ENCODE results near the gene ERFL. TPM values are rescaled to one million over a fixed set of nuclear protein-coding genes. Genes with fewer than 3 reads are reported as not detected.
"Not testable (repeated sequence)": the region's sequence is repeated elsewhere in the genome, so short reads cannot be mapped to it uniquely, and the experiment has no call there.

ERFL gene
- total and polyA plus RNA-seq, 2 donors (not counting 1 experiment from before 2014, with no cell fraction given), result 2.3 to 5.5 TPM

DNA sequence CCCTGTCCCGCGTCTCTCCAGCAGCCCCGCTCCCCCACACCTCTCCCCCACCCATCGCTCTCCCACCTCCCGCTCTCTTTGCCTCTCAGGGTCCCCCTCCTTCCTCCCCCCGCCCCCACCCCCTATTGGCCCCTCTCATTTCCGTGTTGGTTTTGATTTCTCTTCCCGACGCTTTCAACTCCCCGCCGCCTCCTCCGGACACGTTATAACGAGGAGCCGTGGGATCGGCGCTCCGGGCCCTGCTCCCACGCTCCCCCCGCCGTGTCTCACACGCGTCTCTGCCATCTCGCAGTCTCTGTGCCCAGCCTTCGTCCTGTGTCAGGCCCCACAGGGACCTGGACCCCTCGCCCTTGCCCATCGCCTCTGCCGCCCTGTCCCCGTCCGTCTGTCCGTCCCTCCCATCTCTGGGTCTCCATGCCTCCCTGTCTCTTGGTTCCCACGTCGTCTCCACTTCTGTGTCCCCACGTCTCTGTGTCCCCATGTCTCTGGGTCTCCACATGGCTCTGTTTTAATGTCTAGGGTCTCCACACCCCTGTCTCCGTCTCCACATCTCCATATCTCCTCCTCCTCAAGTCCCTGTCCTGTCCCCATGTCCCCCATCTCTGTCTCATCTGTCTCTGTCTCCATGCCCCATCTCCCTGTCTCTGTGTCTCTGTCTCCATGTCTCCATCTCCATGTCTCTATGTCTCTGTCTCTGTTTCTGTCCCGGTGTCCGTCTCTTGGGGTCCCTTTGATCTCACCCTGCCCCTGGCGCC is 13.1 kb downstream of the ERFL start:
- peaks cover 0 to 21% (median 0%) of the 10 kb centered on the region in 3 donors for H3K9me3 ChIP-seq (ENCODE audit: control extremely low read depth in 1 of 3, control insufficient read depth in 2 of 3, insufficient read depth in 1 of 3, low read length in 2 of 3)
- H3K27ac ChIP-seq (ENCODE audit: low read length in 2 of 2), result no peak overlapping the region
- TF ChIP-seq, protein P1, sequence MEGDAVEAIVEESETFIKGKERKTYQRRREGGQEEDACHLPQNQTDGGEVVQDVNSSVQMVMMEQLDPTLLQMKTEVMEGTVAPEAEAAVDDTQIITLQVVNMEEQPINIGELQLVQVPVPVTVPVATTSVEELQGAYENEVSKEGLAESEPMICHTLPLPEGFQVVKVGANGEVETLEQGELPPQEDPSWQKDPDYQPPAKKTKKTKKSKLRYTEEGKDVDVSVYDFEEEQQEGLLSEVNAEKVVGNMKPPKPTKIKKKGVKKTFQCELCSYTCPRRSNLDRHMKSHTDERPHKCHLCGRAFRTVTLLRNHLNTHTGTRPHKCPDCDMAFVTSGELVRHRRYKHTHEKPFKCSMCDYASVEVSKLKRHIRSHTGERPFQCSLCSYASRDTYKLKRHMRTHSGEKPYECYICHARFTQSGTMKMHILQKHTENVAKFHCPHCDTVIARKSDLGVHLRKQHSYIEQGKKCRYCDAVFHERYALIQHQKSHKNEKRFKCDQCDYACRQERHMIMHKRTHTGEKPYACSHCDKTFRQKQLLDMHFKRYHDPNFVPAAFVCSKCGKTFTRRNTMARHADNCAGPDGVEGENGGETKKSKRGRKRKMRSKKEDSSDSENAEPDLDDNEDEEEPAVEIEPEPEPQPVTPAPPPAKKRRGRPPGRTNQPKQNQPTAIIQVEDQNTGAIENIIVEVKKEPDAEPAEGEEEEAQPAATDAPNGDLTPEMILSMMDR (IDR thresholded peaks at IDR 0.05), result no peak
- peak; percentile 96 for TF ChIP-seq EZH2 (IDR thresholded peaks at IDR 0.05; ENCODE audit: borderline replicate concordance, insufficient read depth, low read depth, low read length, poor library complexity, severe bottlenecking)
- no peaks in the 10 kb centered on the region for H3K36me3 ChIP-seq (replicated peaks in 1 of 2; ENCODE audit: control extremely low read depth in 1 of 2, control insufficient read depth in 1 of 2, extremely low read depth in 1 of 2, insufficient read depth in 2 of 2, low read length in 1 of 2)
- ATAC-seq (ENCODE audit: low read depth), result no peak
- H3K9ac ChIP-seq (ENCODE audit: low read length), result peak overlapping the region; percentile 57
- intact Hi-C loops (cut with micrococcal nuclease), result loop anchor here (2.0 kb wide), 1 partner anchor 14 kb away; the partner anchor contains the start of gene ERFL
- no peaks in the 10 kb centered on the region for H3K9me3 Mint-ChIP-seq (ENCODE audit: insufficient read depth)
- ChIA-PET POLR2A (no interaction called here), CTCF (no interaction called here)
- H3K4me2 ChIP-seq (replicated peaks; ENCODE audit: low read depth, low read length, poor library complexity, severe bottlenecking), result peak overlapping the region; percentile 83
- 5% methylated on average over 29 of the region's 38 CpGs for WGBS (ENCODE audit: insufficient coverage)
- H4K20me1 ChIP-seq (ENCODE audit: control insufficient read depth, insufficient read depth, low read length, poor library complexity, severe bottlenecking), result peaks cover 42% of the 10 kb centered on the region
- peaks cover 18% of the 10 kb centered on the region for H3K27me3 Mint-ChIP-seq
- H3K4me3 ChIP-seq (ENCODE audit: control extremely low read depth in 1 of 5, extremely low read depth in 1 of 5, insufficient read depth in 1 of 5, low read depth in 2 of 5, low read length in 4 of 5), result peak overlapping the region in 3 of 5 experiments; percentile 29 to 47 (median 35)
- H3K4me3 Mint-ChIP-seq, result no peak overlapping the region
- H3K27ac Mint-ChIP-seq, result no peak overlapping the region
- peak; percentile 48 for DNase-seq
- peaks cover 44 to 46% of the 10 kb centered on the region in 2 donors for H3K4me1 ChIP-seq (ENCODE audit: control insufficient read depth in 2 of 2, insufficient read depth in 2 of 2, low read length in 2 of 2)
- no peaks in the 10 kb centered on the region for H3K79me2 ChIP-seq (ENCODE audit: control insufficient read depth, insufficient read depth, low read length)
- H3K27me3 ChIP-seq (replicated peaks in 1 of 4; ENCODE audit: control extremely low read depth in 1 of 4, control insufficient read depth in 3 of 4, insufficient read depth in 4 of 4, low read length in 3 of 4), result peaks cover 0 to 65% (median 42%) of the 10 kb centered on the region in 4 experiments
- H2AFZ ChIP-seq (ENCODE audit: insufficient read depth, low read depth, low read length, poor library complexity, severe bottlenecking), result peak overlapping the region; percentile 5
- H3K4me1 Mint-ChIP-seq, result peaks cover 36% of the 10 kb centered on the region

DNA sequence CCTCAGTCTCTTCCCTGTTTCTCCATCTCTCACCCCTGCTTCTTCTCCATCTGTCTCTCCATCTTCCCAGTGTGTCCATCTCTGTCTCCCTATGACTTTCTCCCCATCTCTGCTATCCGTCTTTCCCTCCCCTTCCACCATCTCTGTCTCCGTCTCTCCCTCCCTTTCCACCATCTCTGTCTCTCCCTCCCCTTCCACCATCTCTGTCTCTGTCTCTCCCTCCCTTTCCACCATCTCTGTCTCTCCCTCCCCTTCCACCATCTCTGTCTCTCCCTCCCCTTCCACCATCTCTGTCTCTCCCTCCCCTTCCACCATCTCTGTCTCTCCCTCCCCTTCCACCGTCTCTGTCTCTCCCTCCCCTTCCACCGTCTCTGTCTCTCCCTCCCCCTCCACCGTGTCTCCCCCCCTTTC is 13.8 kb downstream of the ERFL start:
- H3K27ac Mint-ChIP-seq, POLR2A ChIA-PET: not testable (repeated sequence)

More for the DNA sequence above, 13.8 kb downstream of the ERFL start:
- peaks cover 0 to 65% (median 42%) of the 10 kb centered on the region in 4 experiments for H3K27me3 ChIP-seq (replicated peaks in 1 of 4; ENCODE audit: control extremely low read depth in 1 of 4, control insufficient read depth in 3 of 4, insufficient read depth in 4 of 4, low read length in 3 of 4)
- Mint-ChIP-seq H3K4me1 (peaks cover 36% of the 10 kb centered on the region), H3K4me3 (peak overlapping the region; percentile 10), H3K27me3 (peaks cover 18% of the 10 kb centered on the region)
- H3K9ac ChIP-seq (ENCODE audit: low read length); H2AFZ ChIP-seq (ENCODE audit: insufficient read depth, low read depth, low read length, poor library complexity, severe bottlenecking); ATAC-seq (ENCODE audit: low read depth); CTCF ChIA-PET; H3K27ac ChIP-seq (ENCODE audit: low read length in 2 of 2); DNase-seq; H3K36me3 ChIP-seq (replicated peaks in 1 of 2; ENCODE audit: control extremely low read depth in 1 of 2, control insufficient read depth in 1 of 2, extremely low read depth in 1 of 2, insufficient read depth in 2 of 2, low read length in 1 of 2); H3K9me3 Mint-ChIP-seq (ENCODE audit: insufficient read depth); H3K4me3 ChIP-seq (ENCODE audit: control extremely low read depth in 1 of 5, extremely low read depth in 1 of 5, insufficient read depth in 1 of 5, low read depth in 2 of 5, low read length in 4 of 5); H3K79me2 ChIP-seq (ENCODE audit: control insufficient read depth, insufficient read depth, low read length): not testable (repeated sequence)
- peaks cover 47% of the 10 kb centered on the region for H4K20me1 ChIP-seq (ENCODE audit: control insufficient read depth, insufficient read depth, low read length, poor library complexity, severe bottlenecking)
- intact Hi-C loops (cut with micrococcal nuclease), result loop anchor here (2.0 kb wide), 1 partner anchor 14 kb away; the partner anchor contains the start of gene ERFL
- peaks cover 0 to 18% (median 0%) of the 10 kb centered on the region in 3 donors for H3K9me3 ChIP-seq (ENCODE audit: control extremely low read depth in 1 of 3, control insufficient read depth in 2 of 3, insufficient read depth in 1 of 3, low read length in 2 of 3)
- peak overlapping the region; percentile 83 for H3K4me2 ChIP-seq (replicated peaks; ENCODE audit: low read depth, low read length, poor library complexity, severe bottlenecking)
- WGBS (ENCODE audit: insufficient coverage), result no CpG with 5 or more reads among the region's 5 CpGs
- peaks cover 44 to 46% of the 10 kb centered on the region in 2 donors for H3K4me1 ChIP-seq (ENCODE audit: control insufficient read depth in 2 of 2, insufficient read depth in 2 of 2, low read length in 2 of 2)
